ENCODE results near the gene CLASP1. TPM values are rescaled to one million over a fixed set of nuclear protein-coding genes. Genes with fewer than 3 reads are reported as not detected.

CLASP1 gene
- total and polyA plus RNA-seq, 2 of the 8 experiments (the other 6 are each of a cell fraction or from before 2014, with no cell fraction given) = 7.3 to 53.9 TPM

DNA sequence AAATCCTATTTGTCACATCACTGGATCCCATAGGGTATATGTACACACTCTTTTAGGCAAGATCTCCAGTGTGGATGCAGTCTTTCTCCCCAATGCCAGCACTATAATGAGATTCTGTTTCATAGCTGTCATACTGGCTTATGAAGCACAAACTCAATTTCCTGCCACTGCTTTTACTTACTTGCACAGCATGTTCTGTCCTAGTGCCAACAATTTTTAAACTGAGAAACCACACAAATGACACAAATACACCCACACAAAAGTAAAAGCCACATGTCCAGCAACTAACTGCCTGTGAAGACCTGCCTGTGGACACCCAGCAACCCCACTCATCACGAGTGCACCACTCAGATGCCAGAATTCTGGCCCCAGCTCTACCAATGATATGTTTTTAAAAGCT, 148.2 kb downstream of the CLASP1 start:
- no peak overlapping the region for H3K14ac ChIP-seq (ENCODE audit: insufficient read length)
- H3K27ac ChIP-seq (ENCODE audit: low read depth, low read length) = no peak overlapping the region
- H3K23ac ChIP-seq (ENCODE audit: insufficient read length) = no peak overlapping the region
- H3K56ac ChIP-seq (replicated peaks; ENCODE audit: insufficient read length, low read depth, low read length) = no peak overlapping the region
- ChIA-PET POLR2A (ENCODE audit: partially characterized antibody) (no interaction called here), CTCF (ENCODE audit: partially characterized antibody) (interaction anchor here (0.8 kb wide), 1 partner anchor 12 kb away, joined by 3 read pairs; no protein-coding TSS in a partner anchor)
- no peak overlapping the region for H3K4me2 ChIP-seq (ENCODE audit: insufficient read depth in 1 of 2, low read depth in 2 of 2, low read length in 2 of 2)
- no peaks in the 10 kb centered on the region for H3K27me3 ChIP-seq (replicated peaks in 1 of 4; ENCODE audit: control insufficient read depth in 3 of 4, extremely low read depth in 1 of 4, insufficient read depth in 3 of 4, low read length in 3 of 4)
- H3K9me3 ChIP-seq (ENCODE audit: insufficient read depth in 2 of 2, low read depth in 1 of 2, low read length in 1 of 2) = peaks cover 0 to 8% of the 10 kb centered on the region in 2 experiments; a peak in 1 of 4 replicates
- no peak overlapping the region for H4K8ac ChIP-seq (ENCODE audit: extremely low read depth, insufficient read depth, low read length)
- no peaks in the 10 kb centered on the region for H3K23me2 ChIP-seq (ENCODE audit: low read depth, low read length)
- H4K91ac ChIP-seq (replicated peaks; ENCODE audit: insufficient read length, low read length) = no peak overlapping the region
- FAIRE-seq (no peak), DNase-seq (ENCODE audit: low read depth in 1 of 2, low spot score in 2 of 2) (no peak)
- H2AFZ ChIP-seq (ENCODE audit: low read length) = no peak overlapping the region
- H2BK12ac ChIP-seq (ENCODE audit: low read depth, low read length) = no peak overlapping the region
- H3K18ac ChIP-seq (ENCODE audit: extremely low read depth, low read length) = no peak overlapping the region
- H2BK15ac ChIP-seq (ENCODE audit: low read length) = no peak overlapping the region
- no peak overlapping the region for H4K5ac ChIP-seq (ENCODE audit: insufficient read length, low read depth, low read length)
- no peak overlapping the region for H2BK5ac ChIP-seq (ENCODE audit: low read depth, low read length)
- no peak overlapping the region for H3K4ac ChIP-seq (replicated peaks; ENCODE audit: insufficient read length, low read depth, low read length)
- no peak overlapping the region for H2BK120ac ChIP-seq (replicated peaks; ENCODE audit: low read depth, low read length)
- H3K36me3 ChIP-seq (ENCODE audit: control insufficient read depth in 2 of 4, insufficient read depth in 4 of 4, low read length in 3 of 4) = peaks cover 0 to 27% (median 16%) of the 10 kb centered on the region in 4 experiments; a peak in 5 of 8 replicates
- peaks cover 0 to 4% of the 10 kb centered on the region in 2 experiments; a peak in 2 of 4 replicates for H3K79me2 ChIP-seq (ENCODE audit: control insufficient read depth in 1 of 2, insufficient read depth in 2 of 2, low read length in 2 of 2)
- H4K20me1 ChIP-seq (replicated peaks in 1 of 2; ENCODE audit: control insufficient read depth in 1 of 2, insufficient read depth in 2 of 2, low read length in 2 of 2) = peaks cover 2% of the 10 kb centered on the region in 2 experiments
- WGBS, 2 experiments (ENCODE audit: extremely low coverage in 1 of 2, insufficient coverage in 1 of 2, insufficient read length in 1 of 2, insufficient replicate concordance in 2 of 2, low coverage in 1 of 2, low lambda C conversion rate in 2 of 2, missing lambda C conversion rate in 1 of 2) = 100% methylated on average over 1 of the region's 1 CpG; no CpG with 5 or more reads in 1 of the 2 experiments
- H2AK5ac ChIP-seq (ENCODE audit: low read depth, low read length) = no peak overlapping the region
- TF ChIP-seq EZH2 (IDR thresholded peaks at IDR 0.05; ENCODE audit: low read depth, low read length, severe bottlenecking) = no peak
- H3K4me1 ChIP-seq (replicated peaks in 1 of 4; ENCODE audit: control insufficient read depth in 3 of 4, insufficient read depth in 4 of 4, low read length in 3 of 4) = peaks cover 0 to 2% (median under 1%) of the 10 kb centered on the region in 4 experiments; a peak in 2 of 7 replicates
- no peak overlapping the region for H3K9ac ChIP-seq (replicated peaks in 1 of 4; ENCODE audit: extremely low read depth in 1 of 4, low read depth in 3 of 4, low read length in 3 of 4)
- H3K79me1 ChIP-seq (ENCODE audit: low read depth, low read length) = no peaks in the 10 kb centered on the region
- no peak overlapping the region for H3K4me3 ChIP-seq (ENCODE audit: extremely low read depth in 1 of 4, insufficient read depth in 2 of 4, low read depth in 3 of 4, low read length in 4 of 4)
- H2BK20ac ChIP-seq (ENCODE audit: low read length) = no peak overlapping the region

Data from H1 (cell line).